ENCODE measurements around the gene SULF2. TPM values are rescaled to one million over a fixed set of nuclear protein-coding genes. Genes with fewer than 3 reads are reported as not detected.

Gene SULF2
- total and polyA plus RNA-seq, 8 donors, result 11.3 to 42.0 (median 15.8) TPM

GRCh38 chr20:47682916-47683315 is 102.4 kb downstream of the SULF2 start:
- intact Hi-C loops (cut with DNase I), result no loop called here
- H3K4me1 ChIP-seq, result peaks cover 0 to 8% of the 10 kb centered on the region in 2 donors

GRCh38 chr20:47682028-47682783 is 103.1 kb downstream of the SULF2 start:
- peak; percentile 54 to 85 (median 64) for DNase-seq
- H3K27ac ChIP-seq, result peak overlapping the region; percentile 41 to 53
- TF ChIP-seq CTCF (IDR thresholded peaks at IDR 0.05), result no peak

More at GRCh38 chr20:47682916-47683315, 102.4 kb downstream of the SULF2 start:
- Histone ChIP-seq H3K36me3 (no peaks in the 10 kb centered on the region), H3K9me3 (no peaks in the 10 kb centered on the region), H3K27ac (peak overlapping the region in 1 of 2 donors; percentile 53), H3K27me3 (no peaks in the 10 kb centered on the region), H3K4me3 (no peak overlapping the region)
- no peak for DNase-seq
- no peak for ATAC-seq
- no peak for TF ChIP-seq CTCF (IDR thresholded peaks at IDR 0.05)

GRCh38 chr20:47680804-47681529 is 104.3 kb downstream of the SULF2 start:
- intact Hi-C loops (cut with DNase I), result no loop called here
- no peak for ATAC-seq
- no peak for TF ChIP-seq CTCF (IDR thresholded peaks at IDR 0.05)

More at GRCh38 chr20:47682028-47682783, 103.1 kb downstream of the SULF2 start:
- H3K9me3 ChIP-seq, result no peaks in the 10 kb centered on the region
- H3K4me3 ChIP-seq, result no peak overlapping the region
- H3K27me3 ChIP-seq, result no peaks in the 10 kb centered on the region
- peaks cover 0 to 8% of the 10 kb centered on the region in 2 donors for H3K4me1 ChIP-seq
- ATAC-seq, result peak; percentile 60
- intact Hi-C loops (cut with DNase I), result no loop called here
- H3K36me3 ChIP-seq, result no peaks in the 10 kb centered on the region

GRCh38 chr20:47679462-47679861 is 105.8 kb downstream of the SULF2 start:
- H3K4me1 ChIP-seq, result peaks cover 0 to 8% of the 10 kb centered on the region in 2 donors
- no peak overlapping the region for H3K27ac ChIP-seq
- DNase-seq (no peak), ATAC-seq (no peak)
- intact Hi-C loops (cut with DNase I), result no loop called here
- H3K4me3 ChIP-seq, result no peak overlapping the region
- no peaks in the 10 kb centered on the region for H3K36me3 ChIP-seq
- TF ChIP-seq CTCF (IDR thresholded peaks at IDR 0.05), result no peak
- H3K9me3 ChIP-seq, result no peaks in the 10 kb centered on the region
- H3K27me3 ChIP-seq, result no peaks in the 10 kb centered on the region

More at GRCh38 chr20:47680804-47681529, 104.3 kb downstream of the SULF2 start:
- peaks cover 0 to 8% of the 10 kb centered on the region in 2 donors for H3K4me1 ChIP-seq
- H3K9me3 ChIP-seq, result no peaks in the 10 kb centered on the region
- no peaks in the 10 kb centered on the region for H3K36me3 ChIP-seq
- no peaks in the 10 kb centered on the region for H3K27me3 ChIP-seq
- DNase-seq, result no peak
- H3K27ac ChIP-seq, result no peak overlapping the region
- H3K4me3 ChIP-seq, result no peak overlapping the region

- Histone ChIP-seq H3K9me3 (no peaks in the 10 kb centered on the region), H3K27ac (no peak overlapping the region), H3K4me3 (no peak overlapping the region), H3K4me1 (peaks cover 0 to 8% of the 10 kb centered on the region in 2 donors), H3K27me3 (no peaks in the 10 kb centered on the region), H3K36me3 (no peaks in the 10 kb centered on the region)
- ATAC-seq, result no peak
- intact Hi-C loops (cut with DNase I), result no loop called here
- no peak for TF ChIP-seq CTCF (IDR thresholded peaks at IDR 0.05)
- no peak for DNase-seq
Observed at GRCh38 chr20:47678536-47678935, 106.7 kb downstream of the SULF2 start.

Data from left lung (tissue), 10 donors.